ENCODE measurements around the gene PGAM1.
"Not testable (repeated sequence)": the region's sequence is repeated elsewhere in the genome, so short reads cannot be mapped to it uniquely, and the experiment has no call there.

Gene PGAM1

DNA sequence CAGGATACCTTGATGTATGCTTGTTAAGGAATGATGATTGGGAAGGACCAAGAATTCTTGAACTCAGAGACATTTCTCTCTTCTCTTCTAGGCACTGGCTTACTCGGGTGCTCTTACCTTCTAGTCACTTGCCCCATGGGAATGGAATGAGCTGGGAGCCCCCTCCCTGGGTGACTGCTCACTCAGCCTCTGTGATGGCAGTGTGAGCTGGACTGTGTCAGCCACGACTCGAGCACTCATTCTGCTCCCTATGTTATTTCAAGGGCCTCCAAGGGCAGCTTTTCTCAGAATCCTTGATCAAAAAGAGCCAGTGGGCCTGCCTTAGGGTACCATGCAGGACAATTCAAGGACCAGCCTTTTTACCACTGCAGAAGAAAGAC lies 30.7 kb downstream of the PGAM1 start:
- DNase-seq (ENCODE audit: low read depth in 3 of 3), result no peak

- DNase-seq (ENCODE audit: low read depth in 3 of 3), result no peak
These were observed 33.1 kb downstream of the PGAM1 start for GRCh38 chr10:97459111-97459510.

DNA sequence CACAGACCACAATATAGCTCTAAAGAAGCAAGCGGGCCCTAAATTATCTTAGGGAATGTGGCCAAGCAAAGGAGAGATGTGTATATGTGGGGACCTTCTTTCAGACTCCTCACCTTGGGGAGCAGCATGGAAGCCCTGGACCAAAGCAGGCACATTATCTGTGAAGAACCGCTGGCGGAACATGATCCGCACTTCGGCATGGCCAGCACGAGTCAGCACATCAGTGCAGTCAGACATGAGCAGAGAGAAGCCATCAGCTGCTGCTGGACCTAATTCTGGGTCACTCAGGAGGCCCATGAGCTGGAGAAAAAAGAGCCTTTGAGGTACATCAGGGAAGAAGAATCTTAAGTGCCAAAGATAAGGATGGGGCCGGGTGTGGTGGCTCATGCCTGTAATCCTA lies 33.9 kb downstream of the PGAM1 start:
- DNase-seq (ENCODE audit: low read depth in 3 of 3), result no peak

GRCh38 chr10:97462309-97462708 lies 36.3 kb downstream of the PGAM1 start:
- no peak for DNase-seq (ENCODE audit: low read depth in 3 of 3)

DNA sequence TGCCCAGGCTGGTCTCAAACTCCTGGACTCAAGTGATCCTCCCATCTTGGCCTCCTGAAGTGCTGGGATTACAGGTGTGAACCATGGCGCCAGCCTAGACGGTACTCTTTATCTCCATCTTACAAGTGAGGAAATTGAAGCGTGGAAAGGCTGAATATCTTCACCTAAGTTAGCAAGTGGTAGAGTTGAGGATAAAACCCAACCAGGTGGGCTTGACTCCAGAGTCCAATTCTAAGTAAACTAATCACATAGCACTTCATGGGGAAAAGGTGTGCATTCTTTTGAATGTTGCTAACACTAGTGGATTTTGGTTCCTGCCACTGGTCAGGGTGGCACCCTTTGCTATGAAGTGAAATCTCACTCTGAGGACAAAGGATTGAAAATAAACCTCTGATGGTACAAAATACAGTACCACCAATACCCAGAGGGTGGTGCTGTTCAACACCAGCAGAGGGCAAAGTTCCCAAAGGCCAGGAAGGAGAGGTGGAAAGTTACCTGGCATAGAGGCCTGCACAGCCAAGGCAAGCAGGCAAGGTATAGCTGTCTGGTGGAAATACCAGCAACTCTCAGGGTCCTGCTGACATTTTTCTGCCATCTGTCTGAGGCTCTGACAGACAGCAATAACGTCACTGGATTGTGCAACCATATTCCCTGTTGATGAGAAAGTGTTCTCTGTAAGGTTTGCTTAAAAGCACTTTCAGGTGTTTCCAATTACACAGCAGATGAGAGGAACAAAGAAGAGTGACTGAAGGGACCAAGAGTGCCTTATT lies 37.6 kb downstream of the PGAM1 start:
- DNase-seq (ENCODE audit: low read depth in 3 of 3), result peak in 1 of 3 experiments; percentile 18

- no peak for DNase-seq (ENCODE audit: low read depth in 3 of 3)
These were observed 38.2 kb downstream of the PGAM1 start for GRCh38 chr10:97464226-97464625.

- DNase-seq (ENCODE audit: low read depth in 3 of 3), result no peak
These were observed 40.0 kb downstream of the PGAM1 start for GRCh38 chr10:97465982-97466381.

DNA sequence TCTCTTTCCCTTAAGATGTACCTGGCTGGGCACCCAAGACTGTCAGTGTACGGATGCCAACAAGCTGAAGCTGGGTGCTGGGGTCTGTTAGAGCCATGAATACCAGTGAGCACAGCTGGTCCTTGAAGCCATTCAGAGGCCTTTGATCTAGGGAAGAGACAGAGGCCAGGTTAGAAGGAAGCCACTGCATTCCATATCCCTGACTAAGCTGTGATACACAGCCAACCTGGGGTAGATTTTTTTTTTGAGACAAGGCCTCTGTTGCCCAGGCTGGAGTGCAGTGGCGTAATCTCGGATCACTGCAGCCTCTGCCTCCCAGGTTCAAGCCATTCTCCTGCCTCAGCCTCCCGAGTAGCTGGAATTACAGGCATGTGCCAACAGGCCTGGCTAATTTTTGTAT lies 40.8 kb downstream of the PGAM1 start:
- no peak for DNase-seq (ENCODE audit: low read depth in 3 of 3)

GRCh38 chr10:97468162-97468561 lies 42.2 kb downstream of the PGAM1 start:
- DNase-seq (ENCODE audit: low read depth in 3 of 3), result no peak

DNA sequence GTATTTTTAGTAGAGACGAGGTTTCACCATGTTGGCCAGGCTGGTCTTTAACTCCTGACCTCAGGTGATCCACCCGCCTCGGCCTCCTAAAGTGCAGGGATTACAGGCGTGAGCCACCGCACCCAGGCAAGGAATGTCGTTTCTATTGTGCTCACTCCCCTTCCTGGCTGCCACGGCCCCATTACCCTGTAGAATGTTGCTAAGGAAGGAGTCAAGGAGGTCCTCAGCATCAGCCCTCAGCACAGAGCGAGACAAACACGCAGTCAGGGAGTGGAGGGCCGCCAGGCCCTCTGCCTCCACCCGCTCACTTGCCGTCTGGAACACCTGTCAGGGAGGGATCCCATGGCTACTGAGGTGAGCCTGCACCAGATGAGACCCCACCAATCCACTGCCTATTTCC lies 42.8 kb downstream of the PGAM1 start:
- not testable (repeated sequence) for DNase-seq (ENCODE audit: low read depth in 3 of 3)

GRCh38 chr10:97474918-97475317 lies 48.9 kb downstream of the PGAM1 start:
- DNase-seq (ENCODE audit: low read depth in 3 of 3), result no peak

DNA sequence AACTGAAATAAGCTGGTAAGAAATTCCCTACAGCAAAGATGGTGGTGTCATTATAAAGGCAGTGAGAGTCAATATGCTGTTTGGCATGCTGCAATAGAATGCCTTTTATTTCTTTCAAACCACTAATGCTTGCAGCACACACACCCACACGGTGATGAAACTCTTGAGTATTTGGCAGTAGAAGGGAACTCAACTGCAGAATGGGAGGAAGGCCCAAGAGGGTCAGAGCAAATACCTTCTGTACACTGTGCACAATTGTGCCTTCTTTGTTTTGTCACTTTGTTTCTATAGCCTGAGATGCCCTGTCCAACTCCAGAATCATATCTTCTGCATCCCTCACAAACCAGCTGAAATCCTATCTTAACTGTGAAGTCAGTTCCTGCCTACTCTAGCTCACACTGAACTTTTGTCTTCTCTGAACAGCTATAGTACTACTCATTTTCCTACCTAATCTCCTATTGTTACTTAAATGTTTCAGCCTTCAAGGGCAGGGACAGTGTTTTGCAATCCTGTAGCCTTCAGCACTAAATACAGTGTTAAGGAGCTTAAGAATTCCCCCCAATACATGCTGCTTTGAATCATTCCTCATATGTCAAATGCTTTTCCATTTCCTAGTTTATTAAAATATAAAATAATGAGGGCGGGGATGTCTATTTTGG lies 50.1 kb downstream of the PGAM1 start:
- no peak for DNase-seq (ENCODE audit: low read depth in 3 of 3)

DNA sequence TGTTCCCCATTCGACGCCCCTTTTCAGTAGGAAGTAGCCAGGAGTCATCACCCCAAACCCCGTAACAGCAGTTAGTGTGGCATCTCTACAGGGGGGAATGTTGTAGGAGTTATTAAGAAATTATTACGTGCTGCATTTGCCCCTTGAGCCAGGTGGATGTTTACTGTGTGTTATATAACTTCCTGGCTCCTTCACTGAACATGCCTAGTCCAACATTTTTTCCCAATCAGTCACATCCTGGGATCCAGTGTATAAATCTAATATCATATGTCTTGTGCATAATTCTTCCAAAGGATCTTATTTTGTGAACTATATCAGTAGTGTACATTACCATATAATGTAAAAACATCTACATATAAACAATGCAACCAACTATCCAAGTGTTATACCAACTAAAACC lies 53.4 kb downstream of the PGAM1 start:
- not testable (repeated sequence) for DNase-seq (ENCODE audit: low read depth in 3 of 3)

GRCh38 chr10:97479939-97480338 lies 53.9 kb downstream of the PGAM1 start:
- DNase-seq (ENCODE audit: low read depth in 3 of 3), result no peak

GRCh38 chr10:97481071-97481470 lies 55.1 kb downstream of the PGAM1 start:
- no peak for DNase-seq (ENCODE audit: low read depth in 3 of 3)

- DNase-seq (ENCODE audit: low read depth in 3 of 3), result no peak
These were observed 56.4 kb downstream of the PGAM1 start for GRCh38 chr10:97482381-97482780.
